ENCODE measurements around the gene MAPK11.

DNA sequence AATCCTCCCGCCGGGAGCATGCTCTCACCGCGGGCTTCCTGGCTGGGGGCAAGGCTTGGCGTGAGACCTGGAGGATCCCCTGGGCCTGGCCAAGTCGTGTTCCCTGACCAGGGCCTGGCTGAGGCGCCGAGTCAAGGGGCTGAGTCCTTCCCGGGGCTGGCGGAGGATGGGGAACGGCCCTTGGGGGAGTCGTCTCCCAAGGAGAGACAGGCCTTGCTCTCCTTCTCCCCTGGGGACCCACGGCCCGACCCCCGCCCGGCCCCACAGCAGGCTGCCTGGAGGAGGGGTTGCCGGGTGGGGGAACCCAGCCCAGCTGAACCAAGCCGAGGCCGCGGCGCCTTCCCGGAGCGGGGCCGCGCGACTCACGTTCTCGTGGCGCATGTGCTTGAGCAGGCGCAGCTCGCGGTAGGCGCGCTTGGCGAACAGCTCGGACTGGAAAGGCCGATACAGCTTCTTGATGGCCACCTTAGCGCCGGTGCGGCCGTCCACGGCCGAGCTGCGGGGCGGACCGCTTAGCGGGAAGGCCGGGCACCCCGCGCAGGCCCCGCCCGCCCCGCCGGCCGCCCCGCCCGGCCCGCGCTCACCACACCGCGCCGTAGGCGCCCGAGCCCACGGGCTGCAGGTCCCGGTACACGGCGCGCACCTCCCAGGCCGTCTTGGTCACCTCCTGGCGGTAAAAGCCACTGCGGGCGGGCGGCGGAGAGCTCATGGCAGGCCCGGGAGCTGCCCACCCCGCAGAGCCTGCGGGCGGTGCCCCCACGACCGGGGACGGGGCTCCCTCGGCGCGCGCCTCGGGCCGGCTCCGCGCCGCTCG is 9.2 kb downstream of the MAPK11 start:
- TF ChIP-seq, protein P1, sequence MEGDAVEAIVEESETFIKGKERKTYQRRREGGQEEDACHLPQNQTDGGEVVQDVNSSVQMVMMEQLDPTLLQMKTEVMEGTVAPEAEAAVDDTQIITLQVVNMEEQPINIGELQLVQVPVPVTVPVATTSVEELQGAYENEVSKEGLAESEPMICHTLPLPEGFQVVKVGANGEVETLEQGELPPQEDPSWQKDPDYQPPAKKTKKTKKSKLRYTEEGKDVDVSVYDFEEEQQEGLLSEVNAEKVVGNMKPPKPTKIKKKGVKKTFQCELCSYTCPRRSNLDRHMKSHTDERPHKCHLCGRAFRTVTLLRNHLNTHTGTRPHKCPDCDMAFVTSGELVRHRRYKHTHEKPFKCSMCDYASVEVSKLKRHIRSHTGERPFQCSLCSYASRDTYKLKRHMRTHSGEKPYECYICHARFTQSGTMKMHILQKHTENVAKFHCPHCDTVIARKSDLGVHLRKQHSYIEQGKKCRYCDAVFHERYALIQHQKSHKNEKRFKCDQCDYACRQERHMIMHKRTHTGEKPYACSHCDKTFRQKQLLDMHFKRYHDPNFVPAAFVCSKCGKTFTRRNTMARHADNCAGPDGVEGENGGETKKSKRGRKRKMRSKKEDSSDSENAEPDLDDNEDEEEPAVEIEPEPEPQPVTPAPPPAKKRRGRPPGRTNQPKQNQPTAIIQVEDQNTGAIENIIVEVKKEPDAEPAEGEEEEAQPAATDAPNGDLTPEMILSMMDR (IDR thresholded peaks at IDR 0.05; ENCODE audit: low read depth, low read length) = no peak
- no peak for TF ChIP-seq EZH2phosphoT487 (IDR thresholded peaks at IDR 0.05; ENCODE audit: low read depth)

All from OCI-LY3 (cell line).